GM12878 (cell line): ENCODE measurements around the gene MTCH2. TPM values are rescaled to one million over a fixed set of nuclear protein-coding genes. Genes with fewer than 3 reads are reported as not detected.

Experiments used
- EGR1 ChIP-seq, 2 experiments: IDR thresholded peaks; 1 replicate in 1 of 2; 2 replicates in 1 of 2; pipeline ENCODE4 v1.6.1; 2011 to 2012; ENCODE audit warnings: low read depth in 2 of 2, low read length in 2 of 2, borderline replicate concordance in 1 of 2, mild to moderate bottlenecking in 1 of 2, moderate library complexity in 1 of 2
- MTA3 ChIP-seq: IDR thresholded peaks from 2 replicates; pipeline ENCODE4 v1.6.1; 2012; ENCODE audit warnings: low read length, inconsistent platforms, borderline replicate concordance
- SREBF1 ChIP-seq: IDR thresholded peaks from 2 replicates; pipeline ENCODE4 v1.6.1; 2012; ENCODE audit warnings: mild to moderate bottlenecking, low read length
- ZBED1 ChIP-seq: IDR thresholded peaks from 2 replicates; pipeline ENCODE4 v1.6.1; 2016; ENCODE audit warnings: borderline replicate concordance
- polyA plus RNA-seq, 11 experiments: library from polyadenylated mRNA; depleted of rRNA in 4 of 11; unstranded in 6 of 11; stranded (reverse) in 5 of 11; fragments of >200 nt; fragmentation: Nextera tagmentation in 4 of 11; fragmentation: Illumina TruSeq in 1 of 11; extraction: Ambion mirVana in 4 of 11; extraction: Trizol in 1 of 11; gene quantifications; 1 replicate in 1 of 11; 2 replicates in 10 of 11; pipeline versions ENCODE4 v1.2.1 to v1.2.3, GENCODE V29; 2011 to 2016; ENCODE audit warnings: inconsistent platforms in 2 of 11, missing spikeins in 2 of 11, low read depth in 1 of 11
- total RNA-seq, 4 experiments: library from RNA; depleted of rRNA in 3 of 4; stranded (reverse); fragments of >200 nt in 3 of 4; fragmentation: Illumina TruSeq in 1 of 4; extraction: Trizol in 1 of 4; gene quantifications; 2 replicates each; pipeline versions ENCODE4 v1.2.1 to v1.2.3, GENCODE V29; 2013 to 2021
- TF ChIP-seq, protein P1 (sequence below): fragments of 450-650 bp; IDR thresholded peaks from 2 replicates; pipeline ENCODE4 v1.6.1; 2017; ENCODE audit warnings: mild to moderate bottlenecking, moderate library complexity
- TF ChIP-seq, protein P2 (sequence below): fragments of 450-650 bp; formaldehyde crosslinking; IDR thresholded peaks from 2 replicates; pipeline ENCODE4 v1.5.0; 2022; ENCODE audit warnings: mild to moderate bottlenecking, missing genetic modification characterization
- TF ChIP-seq, protein P3 (sequence below): fragments of 450-650 bp; conservative IDR thresholded peaks from 2 replicates; pipeline ENCODE4 v1.6.1; 2017; ENCODE audit warnings: mild to moderate bottlenecking, moderate library complexity

MTCH2 gene
- total and polyA plus RNA-seq, 10 of the 15 experiments (the other 5 are each of a cell fraction or from before 2014, with no cell fraction given), result 72.4 to 341 (median 144) TPM

DNA sequence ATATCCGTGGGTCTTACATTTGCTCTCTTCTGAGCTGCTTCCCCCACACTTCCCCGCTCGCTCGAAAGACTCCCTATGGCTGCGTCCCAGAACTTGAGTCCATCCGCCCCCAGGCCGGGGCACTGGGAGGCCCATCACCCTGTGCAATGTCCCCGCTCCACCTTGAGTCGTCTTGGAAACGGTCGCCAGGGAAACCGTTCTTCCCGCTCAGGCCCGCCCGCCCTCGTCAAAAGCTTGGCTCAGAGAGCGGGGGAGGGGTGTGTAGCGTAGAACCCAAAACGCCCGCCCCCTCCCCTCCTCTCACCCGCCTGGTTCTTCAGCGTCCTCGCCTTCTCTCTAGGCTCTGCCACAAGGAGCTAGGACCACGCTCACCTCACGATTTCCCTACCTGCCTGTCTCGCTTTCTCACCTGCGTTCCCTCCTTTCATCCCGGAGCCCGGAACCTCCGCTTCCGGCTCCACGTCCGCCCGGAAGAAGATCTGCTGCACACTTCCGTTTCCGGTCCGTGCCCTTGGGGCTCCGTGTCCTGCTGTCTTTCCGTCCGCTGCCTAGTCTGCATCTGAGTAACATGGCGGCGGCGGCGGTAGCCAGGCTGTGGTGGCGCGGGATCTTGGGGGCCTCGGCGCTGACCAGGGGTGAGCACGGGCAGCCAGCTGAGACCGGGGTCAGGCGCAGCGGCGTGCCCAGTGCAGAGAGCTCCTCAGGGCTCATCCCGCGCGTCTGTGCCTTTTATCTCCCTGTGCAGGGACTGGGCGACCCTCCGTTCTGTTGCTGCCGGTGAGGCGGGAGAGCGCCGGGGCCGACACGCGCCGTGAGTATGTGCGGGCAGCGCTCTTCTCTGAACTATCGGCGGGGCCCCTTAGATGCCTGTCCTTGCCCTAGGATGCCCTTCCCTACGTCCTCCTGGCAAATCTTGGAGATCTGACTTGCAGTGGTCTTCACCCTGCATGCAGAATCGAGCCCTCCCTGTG lies 63.5 kb downstream of the MTCH2 start, which contains the start of the genes KBTBD4 and NDUFS3 (continued):
- TF ChIP-seq, protein P1, sequence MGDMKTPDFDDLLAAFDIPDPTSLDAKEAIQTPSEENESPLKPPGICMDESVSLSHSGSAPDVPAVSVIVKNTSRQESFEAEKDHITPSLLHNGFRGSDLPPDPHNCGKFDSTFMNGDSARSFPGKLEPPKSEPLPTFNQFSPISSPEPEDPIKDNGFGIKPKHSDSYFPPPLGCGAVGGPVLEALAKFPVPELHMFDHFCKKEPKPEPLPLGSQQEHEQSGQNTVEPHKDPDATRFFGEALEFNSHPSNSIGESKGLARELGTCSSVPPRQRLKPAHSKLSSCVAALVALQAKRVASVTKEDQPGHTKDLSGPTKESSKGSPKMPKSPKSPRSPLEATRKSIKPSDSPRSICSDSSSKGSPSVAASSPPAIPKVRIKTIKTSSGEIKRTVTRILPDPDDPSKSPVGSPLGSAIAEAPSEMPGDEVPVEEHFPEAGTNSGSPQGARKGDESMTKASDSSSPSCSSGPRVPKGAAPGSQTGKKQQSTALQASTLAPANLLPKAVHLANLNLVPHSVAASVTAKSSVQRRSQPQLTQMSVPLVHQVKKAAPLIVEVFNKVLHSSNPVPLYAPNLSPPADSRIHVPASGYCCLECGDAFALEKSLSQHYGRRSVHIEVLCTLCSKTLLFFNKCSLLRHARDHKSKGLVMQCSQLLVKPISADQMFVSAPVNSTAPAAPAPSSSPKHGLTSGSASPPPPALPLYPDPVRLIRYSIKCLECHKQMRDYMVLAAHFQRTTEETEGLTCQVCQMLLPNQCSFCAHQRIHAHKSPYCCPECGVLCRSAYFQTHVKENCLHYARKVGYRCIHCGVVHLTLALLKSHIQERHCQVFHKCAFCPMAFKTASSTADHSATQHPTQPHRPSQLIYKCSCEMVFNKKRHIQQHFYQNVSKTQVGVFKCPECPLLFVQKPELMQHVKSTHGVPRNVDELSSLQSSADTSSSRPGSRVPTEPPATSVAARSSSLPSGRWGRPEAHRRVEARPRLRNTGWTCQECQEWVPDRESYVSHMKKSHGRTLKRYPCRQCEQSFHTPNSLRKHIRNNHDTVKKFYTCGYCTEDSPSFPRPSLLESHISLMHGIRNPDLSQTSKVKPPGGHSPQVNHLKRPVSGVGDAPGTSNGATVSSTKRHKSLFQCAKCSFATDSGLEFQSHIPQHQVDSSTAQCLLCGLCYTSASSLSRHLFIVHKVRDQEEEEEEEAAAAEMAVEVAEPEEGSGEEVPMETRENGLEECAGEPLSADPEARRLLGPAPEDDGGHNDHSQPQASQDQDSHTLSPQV, result no peak
- TF ChIP-seq SREBF1 (no peak; the same call in 1 of the 2 replicates), MTA3 (no peak), ZBED1 (peak; percentile 88; the same call in 1 of the 2 replicates), EGR1 (IDR thresholded peaks at IDR 0.05; ENCODE audit: borderline replicate concordance in 1 of 2, low read depth in 2 of 2, low read length in 2 of 2) (peak; percentile 72 to 99; a peak in 2 of 3 replicates)
- TF ChIP-seq, protein P2, sequence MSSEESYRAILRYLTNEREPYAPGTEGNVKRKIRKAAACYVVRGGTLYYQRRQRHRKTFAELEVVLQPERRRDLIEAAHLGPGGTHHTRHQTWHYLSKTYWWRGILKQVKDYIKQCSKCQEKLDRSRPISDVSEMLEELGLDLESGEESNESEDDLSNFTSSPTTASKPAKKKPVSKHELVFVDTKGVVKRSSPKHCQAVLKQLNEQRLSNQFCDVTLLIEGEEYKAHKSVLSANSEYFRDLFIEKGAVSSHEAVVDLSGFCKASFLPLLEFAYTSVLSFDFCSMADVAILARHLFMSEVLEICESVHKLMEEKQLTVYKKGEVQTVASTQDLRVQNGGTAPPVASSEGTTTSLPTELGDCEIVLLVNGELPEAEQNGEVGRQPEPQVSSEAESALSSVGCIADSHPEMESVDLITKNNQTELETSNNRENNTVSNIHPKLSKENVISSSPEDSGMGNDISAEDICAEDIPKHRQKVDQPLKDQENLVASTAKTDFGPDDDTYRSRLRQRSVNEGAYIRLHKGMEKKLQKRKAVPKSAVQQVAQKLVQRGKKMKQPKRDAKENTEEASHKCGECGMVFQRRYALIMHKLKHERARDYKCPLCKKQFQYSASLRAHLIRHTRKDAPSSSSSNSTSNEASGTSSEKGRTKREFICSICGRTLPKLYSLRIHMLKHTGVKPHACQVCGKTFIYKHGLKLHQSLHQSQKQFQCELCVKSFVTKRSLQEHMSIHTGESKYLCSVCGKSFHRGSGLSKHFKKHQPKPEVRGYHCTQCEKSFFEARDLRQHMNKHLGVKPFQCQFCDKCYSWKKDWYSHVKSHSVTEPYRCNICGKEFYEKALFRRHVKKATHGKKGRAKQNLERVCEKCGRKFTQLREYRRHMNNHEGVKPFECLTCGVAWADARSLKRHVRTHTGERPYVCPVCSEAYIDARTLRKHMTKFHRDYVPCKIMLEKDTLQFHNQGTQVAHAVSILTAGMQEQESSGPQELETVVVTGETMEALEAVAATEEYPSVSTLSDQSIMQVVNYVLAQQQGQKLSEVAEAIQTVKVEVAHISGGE (CRISPR knock-in tag), result peak; percentile 99
- TF ChIP-seq, protein P3, sequence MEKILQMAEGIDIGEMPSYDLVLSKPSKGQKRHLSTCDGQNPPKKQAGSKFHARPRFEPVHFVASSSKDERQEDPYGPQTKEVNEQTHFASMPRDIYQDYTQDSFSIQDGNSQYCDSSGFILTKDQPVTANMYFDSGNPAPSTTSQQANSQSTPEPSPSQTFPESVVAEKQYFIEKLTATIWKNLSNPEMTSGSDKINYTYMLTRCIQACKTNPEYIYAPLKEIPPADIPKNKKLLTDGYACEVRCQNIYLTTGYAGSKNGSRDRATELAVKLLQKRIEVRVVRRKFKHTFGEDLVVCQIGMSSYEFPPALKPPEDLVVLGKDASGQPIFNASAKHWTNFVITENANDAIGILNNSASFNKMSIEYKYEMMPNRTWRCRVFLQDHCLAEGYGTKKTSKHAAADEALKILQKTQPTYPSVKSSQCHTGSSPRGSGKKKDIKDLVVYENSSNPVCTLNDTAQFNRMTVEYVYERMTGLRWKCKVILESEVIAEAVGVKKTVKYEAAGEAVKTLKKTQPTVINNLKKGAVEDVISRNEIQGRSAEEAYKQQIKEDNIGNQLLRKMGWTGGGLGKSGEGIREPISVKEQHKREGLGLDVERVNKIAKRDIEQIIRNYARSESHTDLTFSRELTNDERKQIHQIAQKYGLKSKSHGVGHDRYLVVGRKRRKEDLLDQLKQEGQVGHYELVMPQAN, result peak; percentile 65; the same call in 1 of the 2 replicates
